ENCODE results near the gene ZFC3H1. TPM values are rescaled to one million over a fixed set of nuclear protein-coding genes. Genes with fewer than 3 reads are reported as not detected.

The ZFC3H1 gene
- total and polyA plus RNA-seq, 2 experiments from 2014 or later = 15.1 to 27.0 TPM

DNA sequence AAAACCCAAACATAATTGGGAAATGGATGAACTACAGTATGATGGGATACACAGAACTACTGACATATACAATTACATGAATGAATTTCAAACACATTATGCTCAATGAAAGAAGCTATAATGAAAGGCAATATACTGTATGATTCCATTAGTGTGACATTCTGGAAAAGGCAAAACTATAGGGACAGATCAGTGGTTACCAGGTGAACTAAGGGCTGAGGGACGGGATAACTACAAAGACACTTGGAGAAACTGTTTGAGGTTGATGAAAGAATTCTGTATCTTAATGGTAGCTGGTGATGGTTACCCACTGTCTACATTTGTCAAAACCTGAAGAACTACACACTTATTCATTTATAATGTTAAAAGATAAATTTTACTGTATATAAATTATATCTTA is 7.7 kb downstream of the ZFC3H1 start:
- peaks cover 43% of the 10 kb centered on the region for H3K4me1 ChIP-seq (ENCODE audit: insufficient read depth)
- H4K20me1 ChIP-seq (ENCODE audit: insufficient read depth) = peaks cover 20% of the 10 kb centered on the region
- H3K27ac ChIP-seq = no peak overlapping the region
- H2AFZ ChIP-seq = no peak overlapping the region
- TF ChIP-seq EZH2 (IDR thresholded peaks at IDR 0.05; ENCODE audit: insufficient read depth, poor library complexity, severe bottlenecking) = no peak
- no peak for TF ChIP-seq EZH2phosphoT487 (IDR thresholded peaks at IDR 0.05; ENCODE audit: insufficient read depth, low read depth)
- 100% methylated on average over 1 of the region's 1 CpG for WGBS, 2 experiments (ENCODE audit: low coverage in 1 of 2, low lambda C conversion rate in 2 of 2, missing lambda C conversion rate in 2 of 2)
- peak overlapping the region; percentile 5; the same call in 1 of the 2 replicates for H3K4me3 ChIP-seq
- DNase-seq = no peak
- no peaks in the 10 kb centered on the region for H3K9me3 ChIP-seq (ENCODE audit: low read depth)
- peaks cover 40% of the 10 kb centered on the region; the same call in 1 of the 2 replicates for H3F3A ChIP-seq (ENCODE audit: insufficient read depth)
- peak overlapping the region; percentile 63 for H3K4me2 ChIP-seq (ENCODE audit: unreplicated experiment)
- no peak overlapping the region for H3K9ac ChIP-seq
- peaks cover 77% of the 10 kb centered on the region for H3K36me3 ChIP-seq (ENCODE audit: low read depth)
- no peaks in the 10 kb centered on the region for H3K9me2 ChIP-seq (ENCODE audit: insufficient read depth)
- H3K79me2 ChIP-seq (ENCODE audit: insufficient read depth) = peaks cover 100% of the 10 kb centered on the region
- in situ Hi-C loops (cut with MboI) = no loop called here
- H3K27me3 ChIP-seq (replicated peaks; ENCODE audit: insufficient read depth) = no peaks in the 10 kb centered on the region

DNA sequence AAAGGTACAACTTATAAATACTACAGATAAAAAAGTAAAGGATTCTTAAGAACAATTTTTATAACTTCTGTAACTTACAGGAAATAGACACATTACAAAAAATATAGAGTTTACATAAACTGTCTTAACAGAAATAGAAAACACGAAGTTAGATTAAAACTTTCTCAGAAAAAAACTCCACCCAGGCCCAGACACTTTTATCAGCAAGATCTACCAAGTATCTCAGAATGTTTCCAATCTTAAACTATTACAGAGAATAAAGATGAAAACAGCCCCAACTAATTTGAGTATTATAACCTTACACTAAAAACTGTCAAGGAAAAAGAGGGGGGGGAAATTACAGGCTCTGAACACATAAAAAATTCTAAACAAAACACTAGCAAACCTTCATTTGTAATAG is 8.2 kb downstream of the ZFC3H1 start:
- no peak overlapping the region for H3K9ac ChIP-seq
- H3K79me2 ChIP-seq (ENCODE audit: insufficient read depth) = peaks cover 100% of the 10 kb centered on the region
- no peak overlapping the region for H2AFZ ChIP-seq
- H4K20me1 ChIP-seq (ENCODE audit: insufficient read depth) = peaks cover 20% of the 10 kb centered on the region
- H3K4me3 ChIP-seq = peak overlapping the region; percentile 5
- 94 to 100% methylated on average over 1 of the region's 1 CpG for WGBS, 2 experiments (ENCODE audit: low coverage in 1 of 2, low lambda C conversion rate in 2 of 2, missing lambda C conversion rate in 2 of 2)
- H3K9me3 ChIP-seq (ENCODE audit: low read depth) = no peaks in the 10 kb centered on the region
- H3K4me2 ChIP-seq (ENCODE audit: unreplicated experiment) = peak overlapping the region; percentile 63
- H3F3A ChIP-seq (ENCODE audit: insufficient read depth) = peaks cover 39% of the 10 kb centered on the region; the same call in 1 of the 2 replicates
- no peaks in the 10 kb centered on the region for H3K9me2 ChIP-seq (ENCODE audit: insufficient read depth)
- H3K27me3 ChIP-seq (replicated peaks; ENCODE audit: insufficient read depth) = no peaks in the 10 kb centered on the region
- TF ChIP-seq EZH2phosphoT487 (IDR thresholded peaks at IDR 0.05; ENCODE audit: insufficient read depth, low read depth) (no peak), EZH2 (IDR thresholded peaks at IDR 0.05; ENCODE audit: insufficient read depth, poor library complexity, severe bottlenecking) (no peak)
- H3K4me1 ChIP-seq (ENCODE audit: insufficient read depth) = peaks cover 41% of the 10 kb centered on the region
- H3K36me3 ChIP-seq (ENCODE audit: low read depth) = peaks cover 76% of the 10 kb centered on the region
- DNase-seq = no peak
- H3K27ac ChIP-seq = no peak overlapping the region
- in situ Hi-C loops (cut with MboI) = no loop called here

DNA sequence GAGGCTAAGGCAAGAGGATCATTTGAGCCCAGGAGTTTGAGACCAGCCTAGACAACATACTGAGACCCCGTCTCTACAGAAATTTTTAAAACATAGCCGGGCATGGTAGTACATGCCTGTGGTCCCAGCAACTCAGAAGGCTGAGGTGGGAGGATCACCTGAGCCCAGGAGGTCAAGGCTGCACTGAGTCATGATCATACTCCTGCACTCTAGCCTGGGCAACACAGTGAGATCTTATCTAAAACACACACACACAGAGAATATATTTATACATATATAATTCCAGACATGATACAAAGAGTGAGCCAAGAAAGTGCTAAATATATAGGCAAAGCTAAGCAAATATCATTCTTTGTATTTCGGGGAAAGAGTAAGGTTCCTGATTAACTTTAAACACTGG is 9.4 kb downstream of the ZFC3H1 start:
- Histone ChIP-seq H3K27me3 (replicated peaks; ENCODE audit: insufficient read depth) (no peaks in the 10 kb centered on the region), H3K4me3 (no peak overlapping the region), H3K79me2 (ENCODE audit: insufficient read depth) (peaks cover 100% of the 10 kb centered on the region), H3F3A (ENCODE audit: insufficient read depth) (peaks cover 36% of the 10 kb centered on the region; the same call in 1 of the 2 replicates), H3K27ac (no peak overlapping the region), H3K9ac (no peak overlapping the region), H3K36me3 (ENCODE audit: low read depth) (peaks cover 68% of the 10 kb centered on the region), H3K4me2 (ENCODE audit: unreplicated experiment) (no peak overlapping the region), H3K9me3 (ENCODE audit: low read depth) (no peaks in the 10 kb centered on the region), H3K4me1 (ENCODE audit: insufficient read depth) (peaks cover 28% of the 10 kb centered on the region), H2AFZ (no peak overlapping the region), H4K20me1 (ENCODE audit: insufficient read depth) (peaks cover 26% of the 10 kb centered on the region), H3K9me2 (ENCODE audit: insufficient read depth) (no peaks in the 10 kb centered on the region)
- in situ Hi-C loops (cut with MboI) = no loop called here
- 65 to 67% methylated on average over 3 of the region's 3 CpGs for WGBS, 2 experiments (ENCODE audit: low coverage in 1 of 2, low lambda C conversion rate in 2 of 2, missing lambda C conversion rate in 2 of 2)
- no peak for DNase-seq
- TF ChIP-seq EZH2 (IDR thresholded peaks at IDR 0.05; ENCODE audit: insufficient read depth, poor library complexity, severe bottlenecking) (no peak), EZH2phosphoT487 (IDR thresholded peaks at IDR 0.05; ENCODE audit: insufficient read depth, low read depth) (no peak)

DNA sequence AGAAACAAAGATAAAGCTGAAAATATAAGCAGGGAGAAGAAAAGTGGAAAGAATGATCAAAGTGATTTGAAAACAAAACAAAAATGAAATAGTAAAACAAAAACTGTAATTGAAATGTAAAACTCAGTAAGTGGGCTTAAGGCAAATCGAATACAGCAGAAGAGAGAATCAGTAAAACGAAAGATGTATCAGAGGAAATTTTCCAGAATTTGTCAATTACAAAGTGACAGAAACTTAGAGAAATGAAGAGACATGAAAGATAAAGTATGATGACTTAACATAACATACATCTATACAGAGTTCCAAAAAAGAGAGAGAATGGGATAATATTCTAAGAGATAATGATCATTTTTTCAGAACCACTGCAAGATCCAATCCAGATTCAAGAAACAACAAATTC is 10.5 kb downstream of the ZFC3H1 start:
- Histone ChIP-seq H3K9me3 (ENCODE audit: low read depth) (no peaks in the 10 kb centered on the region), H3K27me3 (replicated peaks; ENCODE audit: insufficient read depth) (no peaks in the 10 kb centered on the region), H2AFZ (no peak overlapping the region), H3K27ac (no peak overlapping the region), H3K4me3 (no peak overlapping the region), H3K4me2 (ENCODE audit: unreplicated experiment) (no peak overlapping the region), H3K4me1 (ENCODE audit: insufficient read depth) (peaks cover 28% of the 10 kb centered on the region), H3K9ac (no peak overlapping the region), H3K79me2 (ENCODE audit: insufficient read depth) (peaks cover 100% of the 10 kb centered on the region), H3F3A (ENCODE audit: insufficient read depth) (peaks cover 40% of the 10 kb centered on the region; the same call in 1 of the 2 replicates), H4K20me1 (ENCODE audit: insufficient read depth) (peaks cover 31% of the 10 kb centered on the region), H3K36me3 (ENCODE audit: low read depth) (peaks cover 66% of the 10 kb centered on the region), H3K9me2 (ENCODE audit: insufficient read depth) (no peaks in the 10 kb centered on the region)
- TF ChIP-seq EZH2phosphoT487 (IDR thresholded peaks at IDR 0.05; ENCODE audit: insufficient read depth, low read depth) (no peak), EZH2 (IDR thresholded peaks at IDR 0.05; ENCODE audit: insufficient read depth, poor library complexity, severe bottlenecking) (no peak)
- DNase-seq = no peak
- 96 to 99% methylated on average over 2 of the region's 2 CpGs for whole genome bisulfite sequencing, 2 experiments (ENCODE audit: low coverage in 1 of 2, low lambda C conversion rate in 2 of 2, missing lambda C conversion rate in 2 of 2)
- in situ Hi-C loops (cut with MboI) = no loop called here

DNA sequence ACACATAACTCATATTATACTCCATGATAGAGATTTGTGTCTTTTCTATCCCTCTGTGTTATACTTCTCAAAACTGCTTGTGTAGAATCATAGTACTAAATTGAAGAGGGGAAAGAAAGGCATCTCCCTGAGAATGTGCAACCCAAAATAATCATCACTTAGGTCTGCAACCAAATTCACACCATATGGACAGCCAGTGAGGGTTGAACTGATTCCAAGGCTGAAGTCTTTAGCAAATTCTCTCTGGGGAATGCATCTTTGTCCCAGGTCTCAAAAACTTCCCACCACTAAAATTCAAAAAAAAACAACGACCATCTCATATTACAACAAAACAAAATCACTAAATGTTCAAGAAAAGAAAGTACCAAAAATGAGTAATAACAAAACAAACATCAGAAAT is 11.0 kb downstream of the ZFC3H1 start:
- no peaks in the 10 kb centered on the region for H3K27me3 ChIP-seq (replicated peaks; ENCODE audit: insufficient read depth)
- H3K9me2 ChIP-seq (ENCODE audit: insufficient read depth) = no peaks in the 10 kb centered on the region
- 91 to 95% methylated on average over 1 of the region's 1 CpG for WGBS, 2 experiments (ENCODE audit: low coverage in 1 of 2, low lambda C conversion rate in 2 of 2, missing lambda C conversion rate in 2 of 2)
- H3K79me2 ChIP-seq (ENCODE audit: insufficient read depth) = peaks cover 100% of the 10 kb centered on the region
- in situ Hi-C loops (cut with MboI) = no loop called here
- peaks cover 28% of the 10 kb centered on the region for H3K4me1 ChIP-seq (ENCODE audit: insufficient read depth)
- no peak overlapping the region for H2AFZ ChIP-seq
- peaks cover 66% of the 10 kb centered on the region for H3K36me3 ChIP-seq (ENCODE audit: low read depth)
- no peak for TF ChIP-seq EZH2phosphoT487 (IDR thresholded peaks at IDR 0.05; ENCODE audit: insufficient read depth, low read depth)
- peaks cover 32% of the 10 kb centered on the region for H4K20me1 ChIP-seq (ENCODE audit: insufficient read depth)
- H3K9ac ChIP-seq = no peak overlapping the region
- H3K4me3 ChIP-seq = no peak overlapping the region
- peaks cover 41% of the 10 kb centered on the region; the same call in 1 of the 2 replicates for H3F3A ChIP-seq (ENCODE audit: insufficient read depth)
- H3K9me3 ChIP-seq (ENCODE audit: low read depth) = no peaks in the 10 kb centered on the region
- H3K27ac ChIP-seq = no peak overlapping the region
- no peak overlapping the region for H3K4me2 ChIP-seq (ENCODE audit: unreplicated experiment)
- DNase-seq = no peak
